HEK293 (cell line): ENCODE results near the gene CDK12.

Source experiments
- CTCF ChIA-PET: fragments of 350-600 bp; formaldehyde crosslinking; extraction: SDS; loops from one replicate; lab custom pipeline; 2021; ENCODE audit warnings: antibody characterized with exemption; lab: Yijun Ruan, JAX
- POLR2A ChIA-PET: fragments of 300-600 bp; formaldehyde crosslinking; extraction: SDS; loops from one replicate; lab custom pipeline; 2020; ENCODE audit warnings: antibody characterized with exemption, inconsistent platforms; lab: Yijun Ruan, JAX
- H3K27ac ChIP-seq: fragments of 200-500 bp; sonication (Bioruptor generic); 2 replicates; pipeline ENCODE4 v1.5.1; 2014; ENCODE audit warnings: low read depth, low read length, control low read depth, inconsistent platforms; ENCODE audit errors: extremely low read depth
- H3K36me3 ChIP-seq, 2 experiments: fragments of 200-500 bp in 1 of 2; sonication (Bioruptor generic) in 1 of 2; 1 replicate in 1 of 2; 2 replicates in 1 of 2; pipeline ENCODE4 v1.5.1; 2014 to 2017; ENCODE audit warnings: inconsistent platforms in 2 of 2, low read length in 2 of 2; ENCODE audit not compliant: control insufficient read depth in 2 of 2, insufficient read depth in 1 of 2
- H3K4me1 ChIP-seq: fragments of 200-500 bp; sonication (Bioruptor generic); 2 replicates; pipeline ENCODE4 v1.5.1; 2014; ENCODE audit warnings: mild to moderate bottlenecking, low read length, inconsistent platforms; ENCODE audit not compliant: control insufficient read depth, insufficient read depth
- H3K4me3 ChIP-seq: 2 replicates; pipeline ENCODE4 v1.5.1; 2011; ENCODE audit warnings: low read depth, mild to moderate bottlenecking, control low read depth, low read length, moderate library complexity
- H3K9me3 ChIP-seq: fragments of 200-500 bp; sonication (Bioruptor generic); 2 replicates; pipeline ENCODE4 v1.5.1; 2014; ENCODE audit warnings: low read depth, low read length, inconsistent platforms; ENCODE audit not compliant: control insufficient read depth, insufficient read depth
- BCL11A ChIP-seq: fragments of 450-650 bp; formaldehyde crosslinking; IDR thresholded peaks from 2 replicates; pipeline ENCODE4 v1.5.1; 2016; ENCODE audit warnings: low read depth, missing biosample characterization, missing genetic modification characterization
- GLIS1 ChIP-seq: fragments of 450-650 bp; formaldehyde crosslinking; IDR thresholded peaks from 2 replicates; pipeline ENCODE4 v1.5.1; 2016; ENCODE audit warnings: missing biosample characterization, missing genetic modification characterization
- GLIS2 ChIP-seq: fragments of 450-650 bp; formaldehyde crosslinking; IDR thresholded peaks from 2 replicates; pipeline ENCODE4 v1.5.1; 2016; ENCODE audit warnings: missing biosample characterization, missing genetic modification characterization
- KLF1 ChIP-seq: fragments of 450-650 bp; formaldehyde crosslinking; IDR thresholded peaks from 2 replicates; pipeline ENCODE4 v1.5.1; 2016; ENCODE audit warnings: missing biosample characterization, missing genetic modification characterization
- MEIS1 ChIP-seq: sonication (generic); formaldehyde crosslinking; IDR thresholded peaks from 2 replicates; pipeline ENCODE4 v1.8.1; 2022; ENCODE audit warnings: missing genetic modification reagents, mild to moderate bottlenecking, borderline replicate concordance
- SCRT2 ChIP-seq: fragments of 450-650 bp; formaldehyde crosslinking; IDR thresholded peaks from 2 replicates; pipeline ENCODE4 v1.5.1; 2016; ENCODE audit warnings: missing biosample characterization, missing genetic modification characterization
- ZBTB7A ChIP-seq: fragments of 450-650 bp; formaldehyde crosslinking; IDR thresholded peaks from 2 replicates; pipeline ENCODE4 v1.5.1; 2016; ENCODE audit warnings: low read depth, missing biosample characterization, missing genetic modification characterization
- ZFHX2 ChIP-seq: fragments of 450-650 bp; formaldehyde crosslinking; conservative IDR thresholded peaks from 2 replicates; pipeline ENCODE4 v1.5.1; 2016; ENCODE audit warnings: missing biosample characterization, missing genetic modification characterization
- ZIC2 ChIP-seq: fragments of 450-650 bp; formaldehyde crosslinking; IDR thresholded peaks from 2 replicates; pipeline ENCODE4 v1.5.1; 2016; ENCODE audit warnings: missing biosample characterization, missing genetic modification characterization
- ZNF155 ChIP-seq: fragments of 450-650 bp; formaldehyde crosslinking; IDR thresholded peaks from 2 replicates; pipeline ENCODE4 v1.5.1; 2016; ENCODE audit warnings: missing biosample characterization, missing genetic modification characterization
- ZNF16 ChIP-seq: fragments of 450-650 bp; formaldehyde crosslinking; IDR thresholded peaks from 2 replicates; pipeline ENCODE4 v1.5.1; 2016; ENCODE audit warnings: low read depth, missing biosample characterization, missing genetic modification characterization
- ZNF184 ChIP-seq: fragments of 450-650 bp; IDR thresholded peaks from 2 replicates; pipeline ENCODE4 v1.5.1; 2018; ENCODE audit warnings: missing biosample characterization, mild to moderate bottlenecking, missing genetic modification characterization
- ZNF211 ChIP-seq: fragments of 450-650 bp; formaldehyde crosslinking; IDR thresholded peaks from 2 replicates; pipeline ENCODE4 v1.5.1; 2016; ENCODE audit warnings: low read depth, missing biosample characterization, missing genetic modification characterization
- ZNF221 ChIP-seq: fragments of 450-650 bp; formaldehyde crosslinking; IDR thresholded peaks from 2 replicates; pipeline ENCODE4 v1.5.1; 2017; ENCODE audit warnings: missing biosample characterization, missing genetic modification characterization, borderline replicate concordance
- ZNF223 ChIP-seq: fragments of 450-650 bp; formaldehyde crosslinking; IDR thresholded peaks from 2 replicates; pipeline ENCODE4 v1.5.1; 2016; ENCODE audit warnings: missing biosample characterization, missing genetic modification characterization
- ZNF23 ChIP-seq: fragments of 450-650 bp; formaldehyde crosslinking; IDR thresholded peaks from 2 replicates; pipeline ENCODE4 v1.5.1; 2016; ENCODE audit warnings: missing biosample characterization, missing genetic modification characterization, borderline replicate concordance
- ZNF280C ChIP-seq: fragments of 450-650 bp; formaldehyde crosslinking; IDR thresholded peaks from 2 replicates; pipeline ENCODE4 v1.5.1; 2016; ENCODE audit warnings: missing biosample characterization, missing genetic modification characterization
- ZNF473 ChIP-seq: fragments of 450-650 bp; formaldehyde crosslinking; IDR thresholded peaks from 2 replicates; pipeline ENCODE4 v1.5.1; 2017; ENCODE audit warnings: missing biosample characterization, missing genetic modification characterization
- ZNF747 ChIP-seq: fragments of 450-650 bp; formaldehyde crosslinking; IDR thresholded peaks from 2 replicates; pipeline ENCODE4 v1.5.1; 2016; ENCODE audit warnings: missing biosample characterization, missing genetic modification characterization
- ZNF843 ChIP-seq: fragments of 450-650 bp; formaldehyde crosslinking; IDR thresholded peaks from 2 replicates; pipeline ENCODE4 v1.5.1; 2016; ENCODE audit warnings: missing biosample characterization, missing genetic modification characterization
- TF ChIP-seq, protein P1 (sequence below): fragments of 450-650 bp; formaldehyde crosslinking; IDR thresholded peaks from 2 replicates; pipeline ENCODE4 v1.5.1; 2016; ENCODE audit warnings: missing biosample characterization, missing genetic modification characterization
- TF ChIP-seq, protein P2 (sequence below): fragments of 450-650 bp; formaldehyde crosslinking; IDR thresholded peaks from 2 replicates; pipeline ENCODE4 v1.5.1; 2016; ENCODE audit warnings: missing biosample characterization, missing genetic modification characterization
- TF ChIP-seq, protein P3 (sequence below): fragments of 450-650 bp; formaldehyde crosslinking; conservative IDR thresholded peaks from 2 replicates; pipeline ENCODE4 v1.5.1; 2016; ENCODE audit warnings: low read depth, missing biosample characterization, missing genetic modification characterization
- TF ChIP-seq, protein P4 (sequence below): fragments of 450-650 bp; formaldehyde crosslinking; IDR thresholded peaks from 2 replicates; pipeline ENCODE4 v1.5.1; 2017; ENCODE audit warnings: missing biosample characterization, missing genetic modification characterization

Gene CDK12

DNA sequence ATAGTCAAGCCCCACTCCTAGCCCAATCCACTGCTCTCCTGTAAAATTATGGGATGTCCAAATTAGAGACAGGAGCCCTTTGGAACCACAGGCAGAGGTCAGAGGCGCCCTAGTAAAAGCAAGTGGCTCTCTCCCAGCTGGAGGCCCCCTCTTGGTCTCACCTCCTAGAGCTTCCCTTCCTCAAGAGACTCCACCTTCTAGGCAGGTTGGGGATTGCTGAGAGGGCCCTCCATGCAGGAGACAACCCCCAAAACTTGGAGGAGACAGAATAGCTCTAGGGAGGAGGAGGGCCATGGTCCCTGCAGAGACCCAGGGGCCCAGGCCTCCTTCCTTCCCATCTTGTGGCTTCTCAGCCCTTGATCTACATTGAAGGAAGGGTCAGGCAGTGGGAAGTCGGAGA lies 117.0 kb downstream of the CDK12 start:
- TF ChIP-seq MEIS1 (CRISPR knock-in tag) (no peak), SCRT2 (tag by site-specific recombination) (no peak), ZNF16 (no peak), ZNF223 (tag by site-specific recombination) (no peak), ZNF184 (no peak), ZIC2 (tag by site-specific recombination) (peak; percentile 29; the same call in 1 of the 2 replicates), ZNF23 (tag by site-specific recombination) (no peak), ZBTB7A (no peak), ZNF747 (tag by site-specific recombination) (no peak), ZNF280C (tag by site-specific recombination) (no peak), ZNF155 (tag by site-specific recombination) (no peak), ZNF843 (tag by site-specific recombination) (no peak), GLIS1 (peak; percentile 97), GLIS2 (no peak), ZNF211 (no peak)
- TF ChIP-seq, protein P1, sequence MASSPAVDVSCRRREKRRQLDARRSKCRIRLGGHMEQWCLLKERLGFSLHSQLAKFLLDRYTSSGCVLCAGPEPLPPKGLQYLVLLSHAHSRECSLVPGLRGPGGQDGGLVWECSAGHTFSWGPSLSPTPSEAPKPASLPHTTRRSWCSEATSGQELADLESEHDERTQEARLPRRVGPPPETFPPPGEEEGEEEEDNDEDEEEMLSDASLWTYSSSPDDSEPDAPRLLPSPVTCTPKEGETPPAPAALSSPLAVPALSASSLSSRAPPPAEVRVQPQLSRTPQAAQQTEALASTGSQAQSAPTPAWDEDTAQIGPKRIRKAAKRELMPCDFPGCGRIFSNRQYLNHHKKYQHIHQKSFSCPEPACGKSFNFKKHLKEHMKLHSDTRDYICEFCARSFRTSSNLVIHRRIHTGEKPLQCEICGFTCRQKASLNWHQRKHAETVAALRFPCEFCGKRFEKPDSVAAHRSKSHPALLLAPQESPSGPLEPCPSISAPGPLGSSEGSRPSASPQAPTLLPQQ, result no peak
- Histone ChIP-seq H3K9me3 (no peaks in the 10 kb centered on the region), H3K4me1 (0 out of 2 replicates have a peak, but pooled peaks cover 3% of the 10 kb centered on the region), H3K36me3 (no peaks in the 10 kb centered on the region), H3K27ac (no peak overlapping the region), H3K4me3 (no peak overlapping the region)
- ChIA-PET POLR2A (no interaction called here), CTCF (interaction anchor here (0.5 to 1.3 kb wide), 4 partner anchors 30 to 126 kb away, joined by 3 to 7 read pairs (median 4); no protein-coding TSS in a partner anchor)

- Histone ChIP-seq H3K9me3 (no peaks in the 10 kb centered on the region), H3K4me3 (no peak overlapping the region), H3K36me3 (no peaks in the 10 kb centered on the region), H3K4me1 (no peaks in the 10 kb centered on the region), H3K27ac (no peak overlapping the region)
- CTCF ChIA-PET, result interaction anchor here (0.5 to 1.8 kb wide), 8 partner anchors 15 to 286 kb away, joined by 3 to 7 read pairs (median 3); no protein-coding TSS in a partner anchor
- POLR2A ChIA-PET, result interaction anchor here (0.6 kb wide), 2 partner anchors 379 to 388 kb away, joined by 3 to 6 read pairs; partner anchors contain the start of gene RPL19
- TF ChIP-seq ZNF473 (tag by site-specific recombination) (no peak), ZFHX2 (tag by site-specific recombination) (peak; percentile 62), KLF1 (peak; percentile 94), ZNF221 (tag by site-specific recombination) (no peak), BCL11A (no peak), ZNF223 (tag by site-specific recombination) (no peak), ZNF747 (tag by site-specific recombination) (no peak)
- TF ChIP-seq, protein P2, sequence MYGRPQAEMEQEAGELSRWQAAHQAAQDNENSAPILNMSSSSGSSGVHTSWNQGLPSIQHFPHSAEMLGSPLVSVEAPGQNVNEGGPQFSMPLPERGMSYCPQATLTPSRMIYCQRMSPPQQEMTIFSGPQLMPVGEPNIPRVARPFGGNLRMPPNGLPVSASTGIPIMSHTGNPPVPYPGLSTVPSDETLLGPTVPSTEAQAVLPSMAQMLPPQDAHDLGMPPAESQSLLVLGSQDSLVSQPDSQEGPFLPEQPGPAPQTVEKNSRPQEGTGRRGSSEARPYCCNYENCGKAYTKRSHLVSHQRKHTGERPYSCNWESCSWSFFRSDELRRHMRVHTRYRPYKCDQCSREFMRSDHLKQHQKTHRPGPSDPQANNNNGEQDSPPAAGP, result 0 out of 2 replicates have a peak, but pooled peaks have one; percentile 33
- TF ChIP-seq, protein P3, sequence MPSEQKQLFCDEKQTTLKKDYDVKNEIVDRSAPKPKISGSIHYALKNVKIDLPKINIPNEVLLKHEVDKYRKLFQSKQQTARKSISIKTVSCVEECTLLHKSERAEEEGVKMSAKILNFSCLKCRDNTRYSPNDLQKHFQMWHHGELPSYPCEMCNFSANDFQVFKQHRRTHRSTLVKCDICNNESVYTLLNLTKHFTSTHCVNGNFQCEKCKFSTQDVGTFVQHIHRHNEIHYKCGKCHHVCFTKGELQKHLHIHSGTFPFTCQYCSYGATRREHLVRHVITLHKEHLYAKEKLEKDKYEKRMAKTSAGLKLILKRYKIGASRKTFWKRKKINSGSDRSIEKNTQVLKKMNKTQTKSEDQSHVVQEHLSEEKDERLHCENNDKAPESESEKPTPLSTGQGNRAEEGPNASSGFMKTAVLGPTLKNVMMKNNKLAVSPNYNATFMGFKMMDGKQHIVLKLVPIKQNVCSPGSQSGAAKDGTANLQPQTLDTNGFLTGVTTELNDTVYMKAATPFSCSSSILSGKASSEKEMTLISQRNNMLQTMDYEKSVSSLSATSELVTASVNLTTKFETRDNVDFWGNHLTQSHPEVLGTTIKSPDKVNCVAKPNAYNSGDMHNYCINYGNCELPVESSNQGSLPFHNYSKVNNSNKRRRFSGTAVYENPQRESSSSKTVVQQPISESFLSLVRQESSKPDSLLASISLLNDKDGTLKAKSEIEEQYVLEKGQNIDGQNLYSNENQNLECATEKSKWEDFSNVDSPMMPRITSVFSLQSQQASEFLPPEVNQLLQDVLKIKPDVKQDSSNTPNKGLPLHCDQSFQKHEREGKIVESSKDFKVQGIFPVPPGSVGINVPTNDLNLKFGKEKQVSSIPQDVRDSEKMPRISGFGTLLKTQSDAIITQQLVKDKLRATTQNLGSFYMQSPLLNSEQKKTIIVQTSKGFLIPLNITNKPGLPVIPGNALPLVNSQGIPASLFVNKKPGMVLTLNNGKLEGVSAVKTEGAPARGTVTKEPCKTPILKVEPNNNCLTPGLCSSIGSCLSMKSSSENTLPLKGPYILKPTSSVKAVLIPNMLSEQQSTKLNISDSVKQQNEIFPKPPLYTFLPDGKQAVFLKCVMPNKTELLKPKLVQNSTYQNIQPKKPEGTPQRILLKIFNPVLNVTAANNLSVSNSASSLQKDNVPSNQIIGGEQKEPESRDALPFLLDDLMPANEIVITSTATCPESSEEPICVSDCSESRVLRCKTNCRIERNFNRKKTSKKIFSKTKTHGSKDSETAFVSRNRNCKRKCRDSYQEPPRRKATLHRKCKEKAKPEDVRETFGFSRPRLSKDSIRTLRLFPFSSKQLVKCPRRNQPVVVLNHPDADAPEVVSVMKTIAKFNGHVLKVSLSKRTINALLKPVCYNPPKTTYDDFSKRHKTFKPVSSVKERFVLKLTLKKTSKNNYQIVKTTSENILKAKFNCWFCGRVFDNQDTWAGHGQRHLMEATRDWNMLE (tag by site-specific recombination), result no peak
- TF ChIP-seq, protein P4, sequence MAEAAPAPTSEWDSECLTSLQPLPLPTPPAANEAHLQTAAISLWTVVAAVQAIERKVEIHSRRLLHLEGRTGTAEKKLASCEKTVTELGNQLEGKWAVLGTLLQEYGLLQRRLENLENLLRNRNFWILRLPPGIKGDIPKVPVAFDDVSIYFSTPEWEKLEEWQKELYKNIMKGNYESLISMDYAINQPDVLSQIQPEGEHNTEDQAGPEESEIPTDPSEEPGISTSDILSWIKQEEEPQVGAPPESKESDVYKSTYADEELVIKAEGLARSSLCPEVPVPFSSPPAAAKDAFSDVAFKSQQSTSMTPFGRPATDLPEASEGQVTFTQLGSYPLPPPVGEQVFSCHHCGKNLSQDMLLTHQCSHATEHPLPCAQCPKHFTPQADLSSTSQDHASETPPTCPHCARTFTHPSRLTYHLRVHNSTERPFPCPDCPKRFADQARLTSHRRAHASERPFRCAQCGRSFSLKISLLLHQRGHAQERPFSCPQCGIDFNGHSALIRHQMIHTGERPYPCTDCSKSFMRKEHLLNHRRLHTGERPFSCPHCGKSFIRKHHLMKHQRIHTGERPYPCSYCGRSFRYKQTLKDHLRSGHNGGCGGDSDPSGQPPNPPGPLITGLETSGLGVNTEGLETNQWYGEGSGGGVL, result peak; percentile 49; the same call in 1 of the 2 replicates
These were observed 118.2 kb downstream of the CDK12 start for GRCh38 chr17:39579318-39580081.
